ENCODE data around the gene KIAA1328.

- no peak for TF ChIP-seq POLR2A (IDR thresholded peaks at IDR 0.05)
- TF ChIP-seq CTCF (IDR thresholded peaks at IDR 0.05) = no peak
Measured at GRCh38 chr18:37188016-37188791, 359.3 kb downstream of the KIAA1328 start.

Data from tibial nerve (tissue), 3 donors.